CD4-positive, alpha-beta T cell treated with Interleukin-12 subunit alpha and Interleukin-12 subunit beta, for 1 hour (primary cell): ENCODE data around the gene CEP57L1.
"Not testable (repeated sequence)": the region's sequence is repeated elsewhere in the genome, so short reads cannot be mapped to it uniquely, and the experiment has no call there.

ENCODE experiments used
- DNase-seq: peaks from one replicate; pipeline ENCODE4 v3.0.0-alpha.2; 2020

Gene CEP57L1

GRCh38 chr6:109179507-109179906, 84.2 kb downstream of the CEP57L1 start:
- no peak for DNase-seq

GRCh38 chr6:109182578-109182977, 87.3 kb downstream of the CEP57L1 start:
- no peak for DNase-seq

- no peak for DNase-seq
These were observed 87.9 kb downstream of the CEP57L1 start for GRCh38 chr6:109183109-109183650.

- no peak for DNase-seq
These were observed 89.3 kb downstream of the CEP57L1 start for GRCh38 chr6:109184638-109185037.

GRCh38 chr6:109186012-109186411, 90.7 kb downstream of the CEP57L1 start:
- no peak for DNase-seq

- peak; percentile 70 for DNase-seq
These were observed 92.2 kb downstream of the CEP57L1 start for GRCh38 chr6:109187399-109188114.

GRCh38 chr6:109188115-109188411, 92.8 kb downstream of the CEP57L1 start:
- DNase-seq: no peak

GRCh38 chr6:109191368-109191767, 96.1 kb downstream of the CEP57L1 start:
- not testable (repeated sequence) for DNase-seq

- DNase-seq: no peak
These were observed 97.6 kb downstream of the CEP57L1 start for GRCh38 chr6:109192865-109193264.

- DNase-seq: no peak
These were observed 99.6 kb downstream of the CEP57L1 start for GRCh38 chr6:109194880-109195279.

GRCh38 chr6:109197061-109197460, 101.8 kb downstream of the CEP57L1 start:
- no peak for DNase-seq

- DNase-seq: no peak
These were observed 107.3 kb downstream of the CEP57L1 start for GRCh38 chr6:109202409-109203264.

- DNase-seq: no peak
These were observed 109.2 kb downstream of the CEP57L1 start for GRCh38 chr6:109204511-109204910.

- DNase-seq: no peak
These were observed 117.4 kb downstream of the CEP57L1 start for GRCh38 chr6:109212683-109213082.
